ENCODE data around the gene TSC22D4.
A peak's percentile ranks its signal among the peaks of the same experiment; 100 is the strongest.

The TSC22D4 gene

GRCh38 chr7:100432621-100433275 is 46.3 kb downstream of the TSC22D4 start:
- no peak overlapping the region for H3K4me3 ChIP-seq (ENCODE audit: low read depth, low read length)
- TF ChIP-seq CTCF (IDR thresholded peaks at IDR 0.05; ENCODE audit: low read depth, low read length, missing control alignments) = no peak

GRCh38 chr7:100432053-100432452 is 47.0 kb downstream of the TSC22D4 start:
- DNase-seq (ENCODE audit: low read depth) = no peak
- no peak for TF ChIP-seq CTCF (IDR thresholded peaks at IDR 0.05; ENCODE audit: low read depth, low read length, missing control alignments)
- H3K4me3 ChIP-seq (ENCODE audit: low read depth, low read length) = no peak overlapping the region

More at GRCh38 chr7:100432621-100433275, 46.3 kb downstream of the TSC22D4 start:
- DNase-seq (ENCODE audit: low read depth) = no peak

- no peak for TF ChIP-seq CTCF (IDR thresholded peaks at IDR 0.05; ENCODE audit: low read depth, low read length, missing control alignments)
- peak overlapping the region; percentile 94 for H3K4me3 ChIP-seq (ENCODE audit: low read depth, low read length)
- no peak for DNase-seq (ENCODE audit: low read depth)
These were observed 47.7 kb downstream of the TSC22D4 start for GRCh38 chr7:100431286-100431735.

- TF ChIP-seq CTCF (IDR thresholded peaks at IDR 0.05; ENCODE audit: low read depth, low read length, missing control alignments) = no peak
These were observed 48.3 kb downstream of the TSC22D4 start for GRCh38 chr7:100430493-100431285.

GRCh38 chr7:100429637-100430492 is 49.1 kb downstream of the TSC22D4 start, which contains the start of gene MEPCE:
TSS of gene MEPCE (plus strand) at chr7:100429831. CDS start at chr7:100430019, 188 bp downstream.
- peak; percentile 84 for DNase-seq (ENCODE audit: low read depth)
- TF ChIP-seq CTCF (IDR thresholded peaks at IDR 0.05; ENCODE audit: low read depth, low read length, missing control alignments) = no peak
- H3K4me3 ChIP-seq (ENCODE audit: low read depth, low read length) = peak within 1 kb of the TSS; percentile 94

More at GRCh38 chr7:100430493-100431285, 48.3 kb downstream of the TSC22D4 start:
- H3K4me3 ChIP-seq (ENCODE audit: low read depth, low read length) = peak overlapping the region; percentile 94
- no peak for DNase-seq (ENCODE audit: low read depth)

- peak overlapping the region; percentile 94 for H3K4me3 ChIP-seq (ENCODE audit: low read depth, low read length)
- peak; percentile 98 for DNase-seq (ENCODE audit: low read depth)
- TF ChIP-seq CTCF (IDR thresholded peaks at IDR 0.05; ENCODE audit: low read depth, low read length, missing control alignments) = peak; percentile 12
These were observed 49.9 kb downstream of the TSC22D4 start for GRCh38 chr7:100428967-100429636.
